IMR-90 (cell line): ENCODE data around the gene CCDC117. TPM values are rescaled to one million over a fixed set of nuclear protein-coding genes. Genes with fewer than 3 reads are reported as not detected.

ENCODE experiments used
- ATAC-seq: fragments of 200-7000 bp; cut with Tn5 transposase; 2 replicates; pipeline ENCODE4 v1.9.1; 2020; ENCODE audit warnings: low read depth, mild to moderate bottlenecking, moderate library complexity
- BruUV-seq: library from RNA; stranded (reverse); fragments of 400-500 nt; replicated peaks from 2 replicates; lab custom pipeline; 2021; lab: Mats Ljungman, UMichigan
- CTCF ChIA-PET: fragments of 300-600 bp; formaldehyde crosslinking; extraction: SDS; loops from one replicate; lab custom pipeline; 2021; ENCODE audit warnings: antibody characterized with exemption; lab: Yijun Ruan, JAX
- POLR2A ChIA-PET: fragments of 300-600 bp; sonication (Branson Sonifier 250); formaldehyde crosslinking; loops from one replicate; lab custom pipeline; 2022; ENCODE audit warnings: antibody characterized with exemption; ENCODE audit not compliant: unreplicated experiment; lab: Charles Lee
- DNase-seq: peaks from one replicate; pipeline ENCODE4 v3.0.0; 2013
- H2AFZ ChIP-seq: replicated peaks from 2 replicates; pipeline ENCODE3; 2013; ENCODE audit warnings: low read length, mild to moderate bottlenecking; ENCODE audit not compliant: poor library complexity
- H2AK5ac ChIP-seq: 2 replicates; pipeline ENCODE4 v1.6.1; 2013; ENCODE audit warnings: low read depth, low read length, inconsistent platforms
- H2AK9ac ChIP-seq: replicated peaks from 2 replicates; pipeline ENCODE3; 2013; ENCODE audit warnings: mild to moderate bottlenecking, low read depth, low read length, moderate library complexity; ENCODE audit not compliant: poor library complexity
- H2BK120ac ChIP-seq: 2 replicates; pipeline ENCODE4 v1.6.1; 2013; ENCODE audit warnings: low read depth, low read length, inconsistent platforms
- H2BK15ac ChIP-seq: 3 replicates; pipeline ENCODE4 v1.6.1; 2013; ENCODE audit warnings: low read depth, low read length, inconsistent platforms
- H2BK20ac ChIP-seq: 2 replicates; pipeline ENCODE4 v1.6.1; 2013; ENCODE audit warnings: low read depth, mild to moderate bottlenecking, inconsistent platforms, low read length, moderate library complexity
- H2BK5ac ChIP-seq: 2 replicates; pipeline ENCODE4 v1.6.1; 2013; ENCODE audit warnings: mild to moderate bottlenecking, low read depth, low read length, inconsistent platforms; ENCODE audit not compliant: poor library complexity, severe bottlenecking
- H3K14ac ChIP-seq: replicated peaks from 2 replicates; pipeline ENCODE4 v1.6.1; 2013; ENCODE audit warnings: low read depth, low read length, inconsistent platforms
- H3K18ac ChIP-seq: 2 replicates; pipeline ENCODE4 v1.6.1; 2013; ENCODE audit warnings: low read depth, low read length, control low read depth
- H3K23ac ChIP-seq: 2 replicates; pipeline ENCODE4 v1.6.1; 2013; ENCODE audit warnings: low read depth, low read length, inconsistent platforms
- H3K27ac ChIP-seq: 2 replicates; pipeline ENCODE4 v1.5.1; 2013; ENCODE audit warnings: mild to moderate bottlenecking, control low read depth, low read length; ENCODE audit not compliant: insufficient read depth
- H3K27me3 ChIP-seq: 2 replicates; pipeline ENCODE4 v1.6.1; 2013; ENCODE audit warnings: low read length; ENCODE audit not compliant: control insufficient read depth, insufficient read depth
- H3K36me3 ChIP-seq: 2 replicates; pipeline ENCODE4 v1.6.1; 2013; ENCODE audit warnings: low read length, mixed read lengths; ENCODE audit not compliant: control insufficient read depth, insufficient read depth
- H3K4ac ChIP-seq: 2 replicates; pipeline ENCODE4 v1.6.1; 2013; ENCODE audit warnings: low read depth, low read length, inconsistent platforms
- H3K4me1 ChIP-seq: 2 replicates; pipeline ENCODE4 v1.6.1; 2013; ENCODE audit warnings: low read length, mixed read lengths; ENCODE audit not compliant: control insufficient read depth, insufficient read depth
- H3K4me2 ChIP-seq: 2 replicates; pipeline ENCODE4 v1.6.1; 2013; ENCODE audit warnings: low read depth, mild to moderate bottlenecking, control low read depth, low read length, moderate library complexity
- H3K4me3 ChIP-seq: 2 replicates; pipeline ENCODE4 v1.5.1; 2013; ENCODE audit warnings: low read depth, mild to moderate bottlenecking, control low read depth, low read length, moderate library complexity; ENCODE audit not compliant: insufficient read depth
- H3K56ac ChIP-seq: 2 replicates; pipeline ENCODE4 v1.6.1; 2013; ENCODE audit warnings: low read length, inconsistent platforms; ENCODE audit not compliant: insufficient read depth; ENCODE audit errors: extremely low read depth
- H3K79me1 ChIP-seq, 2 experiments: 2 replicates each; pipeline ENCODE4 v1.6.1; 2013; ENCODE audit warnings: low read length in 2 of 2, inconsistent platforms in 1 of 2, low read depth in 1 of 2
- H3K9ac ChIP-seq: 2 replicates; pipeline ENCODE4 v1.6.1; 2013; ENCODE audit warnings: low read depth, low read length, control low read depth
- H3K9me1 ChIP-seq: 2 replicates; pipeline ENCODE4 v1.6.1; 2013; ENCODE audit warnings: low read length, inconsistent platforms; ENCODE audit not compliant: insufficient read depth
- H3K9me3 ChIP-seq: 2 replicates; pipeline ENCODE4 v1.6.1; 2013; ENCODE audit warnings: low read length; ENCODE audit not compliant: control insufficient read depth, insufficient read depth
- H4K20me1 ChIP-seq: 2 replicates; pipeline ENCODE4 v1.6.1; 2013; ENCODE audit warnings: low read length, inconsistent platforms; ENCODE audit not compliant: insufficient read depth
- H4K5ac ChIP-seq: 2 replicates; pipeline ENCODE4 v1.6.1; 2013; ENCODE audit warnings: mild to moderate bottlenecking, low read depth, low read length, control low read depth
- H4K8ac ChIP-seq, 2 experiments: 2 replicates each; pipeline ENCODE4 v1.6.1; 2013; ENCODE audit warnings: low read depth in 2 of 2, low read length in 2 of 2, control low read depth in 1 of 2, inconsistent platforms in 1 of 2
- H4K91ac ChIP-seq: 2 replicates; pipeline ENCODE4 v1.6.1; 2013; ENCODE audit warnings: low read depth, low read length, inconsistent platforms; ENCODE audit not compliant: insufficient read depth
- BHLHE40 ChIP-seq: fragments of 150-350 bp; IDR thresholded peaks from 2 replicates; pipeline ENCODE4 v1.6.1; 2016; ENCODE audit warnings: mild to moderate bottlenecking, low read depth, low read length
- MXI1 ChIP-seq: IDR thresholded peaks from 2 replicates; pipeline ENCODE4 v1.6.1; 2012; ENCODE audit warnings: low read depth, mild to moderate bottlenecking, low read length, moderate library complexity, borderline replicate concordance
- NFE2L2 ChIP-seq: fragments of 150-350 bp; IDR thresholded peaks from 2 replicates; pipeline ENCODE4 v1.6.1; 2016; ENCODE audit warnings: low read depth, mild to moderate bottlenecking, low read length
- POLR2A ChIP-seq: IDR thresholded peaks from 2 replicates; pipeline ENCODE4 v1.6.1; 2012; ENCODE audit warnings: mild to moderate bottlenecking, low read depth, low read length
- RAD21 ChIP-seq: IDR thresholded peaks from 2 replicates; pipeline ENCODE4 v1.6.1; 2012; ENCODE audit warnings: low read length, improper control_type of control experiment
- WGBS, 2 experiments: methylation state at CpG; one replicate each; pipeline versions ENCODE4 v1.1.5 to v1.1.7; 2013; ENCODE audit warnings: missing lambda C conversion rate in 2 of 2; ENCODE audit not compliant: insufficient read length in 1 of 2; ENCODE audit errors: extremely low coverage in 2 of 2; 5-methylcytosine and 5-hydroxymethylcytosine counted together
- dilution Hi-C: fragments of 300-500 bp; cut with HindIII; formaldehyde crosslinking; loops from one replicate; pipeline ENCODE4 v1.14.3; 2018; ENCODE audit warnings: low sequenced_read_pairs; ENCODE audit not compliant: unreplicated experiment
- in situ Hi-C: fragments of 300-500 bp; cut with MboI; formaldehyde crosslinking; loops from 3 replicates; pipeline ENCODE4 v1.14.3; 2019; ENCODE audit warnings: low sequenced_read_pairs, inconsistent platforms, mixed read lengths
- intact Hi-C: fragments of 100-400 bp; cut with micrococcal nuclease; formaldehyde crosslinking; loops from 2 replicates; pipeline ENCODE4 v1.10.0; 2022
- polyA plus RNA-seq, 3 experiments: library from polyadenylated mRNA; depleted of rRNA; stranded (reverse); fragments of >200 nt; gene quantifications; 2 replicates each; pipeline ENCODE4 v1.2.3, GENCODE V29; 2012; ENCODE audit warnings: low replicate concordance in 1 of 3
- total RNA-seq: library from RNA; depleted of rRNA; stranded (reverse); fragments of >200 nt; gene quantifications from 2 replicates; pipeline ENCODE4 v1.2.3, GENCODE V29; 2012

CCDC117 gene
- total and polyA plus RNA-seq, 2 of the 4 experiments (the other 2 are of a cell fraction), result 5.9 to 7.0 TPM

GRCh38 chr22:28800308-28801041, 28.0 kb downstream of the CCDC117 start, which contains the start of gene XBP1 (continued):
- no peak for TF ChIP-seq BHLHE40
- TF ChIP-seq RAD21, result no peak

- no peak overlapping the region for H4K8ac ChIP-seq
- H4K91ac ChIP-seq, result no peak overlapping the region
- dilution Hi-C loops (no loop called here), in situ Hi-C loops (no loop called here), intact Hi-C loops (no loop called here)
- no peak overlapping the region for H2BK20ac ChIP-seq
- H3K4me1 ChIP-seq, result no peaks in the 10 kb centered on the region
- CTCF ChIA-PET, result interaction anchor here (0.6 kb wide), 2 partner anchors 9 to 28 kb away, joined by 3 read pairs; no protein-coding TSS in a partner anchor
- no peak overlapping the region for H3K4me3 ChIP-seq
- no peak overlapping the region; the same call in 1 of the 2 replicates for H4K5ac ChIP-seq
- no peaks in the 10 kb centered on the region for H3K9me1 ChIP-seq
- no peaks in the 10 kb centered on the region for H3K27me3 ChIP-seq
- no peak overlapping the region; the same call in 1 of the 2 replicates for H2AK5ac ChIP-seq
- no peak for DNase-seq
- no peak overlapping the region for H2BK5ac ChIP-seq
- H3K79me1 ChIP-seq, result peaks cover 16 to 36% of the 10 kb centered on the region in 2 experiments
- H3K56ac ChIP-seq, result no peak overlapping the region
- no peak for ATAC-seq
- H3K14ac ChIP-seq, result no peak overlapping the region
- no peak overlapping the region for H3K27ac ChIP-seq
- H2BK15ac ChIP-seq, result no peak overlapping the region
- no peak overlapping the region for H3K4ac ChIP-seq
- H2AK9ac ChIP-seq, result peak overlapping the region; percentile 17
- no TSS peak for BruUV-seq
- H3K9ac ChIP-seq, result no peak overlapping the region
- no peak overlapping the region for H2BK120ac ChIP-seq
- no peak overlapping the region for H3K23ac ChIP-seq
- H3K18ac ChIP-seq, result no peak overlapping the region
- TF ChIP-seq NFE2L2, result no peak
- TF ChIP-seq MXI1, result no peak
- 0 out of 2 replicates have a peak, but pooled peaks have one; percentile 14 for TF ChIP-seq POLR2A
- H3K36me3 ChIP-seq, result peaks cover 6% of the 10 kb centered on the region
- no peak overlapping the region for H2AFZ ChIP-seq
- POLR2A ChIA-PET, result interaction anchor here (0.7 to 1.0 kb wide), 2 partner anchors 8 to 1261 kb away, joined by 4 read pairs; no protein-coding TSS in a partner anchor
- H3K4me2 ChIP-seq, result no peak overlapping the region; the same call in 1 of the 2 replicates
- WGBS, 2 experiments, result 100% methylated on average over 1 of the region's 14 CpGs; no CpG with 5 or more reads in 1 of the 2 experiments
- peaks cover 16% of the 10 kb centered on the region for H4K20me1 ChIP-seq
- no peaks in the 10 kb centered on the region for H3K9me3 ChIP-seq
Measured at GRCh38 chr22:28801845-28802594, 29.5 kb downstream of the CCDC117 start.
